CD4-positive, alpha-beta memory T cell (primary cell): Measurements from ENCODE around the gene PLA2G4B. TPM values are rescaled to one million over a fixed set of nuclear protein-coding genes. Genes with fewer than 3 reads are reported as not detected.
A peak's percentile ranks its signal among the peaks of the same experiment; 100 is the strongest.

ENCODE experiments used
- CTCF ChIA-PET: fragments of 350-600 bp; sonication (Branson Sonifier 250); formaldehyde crosslinking; loops from one replicate; lab custom pipeline; 2021; ENCODE audit warnings: inconsistent platforms; ENCODE audit not compliant: partially characterized antibody; lab: Charles Lee
- POLR2A ChIA-PET: fragments of 350-600 bp; sonication (Branson Sonifier 250); formaldehyde crosslinking; loops from one replicate; lab custom pipeline; 2021; ENCODE audit not compliant: partially characterized antibody; lab: Charles Lee
- DNase-seq, 5 donors: peaks; one replicate each; pipeline versions ENCODE4 v3.0.0 to v3.0.0-alpha.2; 2020 to 2022; ENCODE audit warnings: mixed read lengths in 1 of 5
- H3K27ac ChIP-seq: one replicate; pipeline ENCODE4 v1.7.0; 2013; ENCODE audit warnings: low read depth, low read length
- H3K27me3 ChIP-seq: 2 replicates; pipeline ENCODE4 v1.7.0; 2013; ENCODE audit warnings: mild to moderate bottlenecking, low read length, moderate library complexity; ENCODE audit not compliant: insufficient read depth
- H3K36me3 ChIP-seq: 2 replicates; pipeline ENCODE4 v1.7.0; 2013; ENCODE audit warnings: mild to moderate bottlenecking, low read length, moderate library complexity; ENCODE audit not compliant: insufficient read depth
- H3K4me1 ChIP-seq: 2 replicates; pipeline ENCODE4 v1.7.0; 2013; ENCODE audit warnings: mild to moderate bottlenecking, low read length, moderate library complexity; ENCODE audit not compliant: insufficient read depth
- H3K4me3 ChIP-seq, 2 donors: one replicate each; pipeline ENCODE4 v1.7.0; 2013; ENCODE audit warnings: low read length in 2 of 2, mild to moderate bottlenecking in 1 of 2
- H3K9me3 ChIP-seq, 2 donors: one replicate each; pipeline ENCODE4 v1.7.0; 2013; ENCODE audit warnings: low read length in 2 of 2, control low read depth in 1 of 2; ENCODE audit not compliant: control insufficient read depth in 1 of 2
- H3K27ac Mint-ChIP-seq, 7 donors: one replicate each; pipeline ENCODE4 v1.8.0; 2020 to 2021; ENCODE audit warnings: mixed read lengths in 7 of 7, mild to moderate bottlenecking in 6 of 7, inconsistent platforms in 3 of 7, moderate library complexity in 3 of 7
- H3K27me3 Mint-ChIP-seq, 2 donors: one replicate each; pipeline ENCODE4 v1.8.0; 2020 to 2021; ENCODE audit warnings: mixed read lengths in 2 of 2
- H3K36me3 Mint-ChIP-seq, 2 donors: one replicate each; pipeline ENCODE4 v1.8.0; 2020 to 2021; ENCODE audit warnings: mixed read lengths in 2 of 2, inconsistent platforms in 1 of 2, mild to moderate bottlenecking in 1 of 2
- H3K4me1 Mint-ChIP-seq, 4 donors: one replicate each; pipeline ENCODE4 v1.8.0; 2020 to 2021; ENCODE audit warnings: mixed read lengths in 4 of 4, mild to moderate bottlenecking in 1 of 4
- H3K4me3 Mint-ChIP-seq, 8 donors: one replicate each; pipeline ENCODE4 v1.8.0; 2020 to 2021; ENCODE audit warnings: mixed read lengths in 8 of 8, mild to moderate bottlenecking in 7 of 8, moderate library complexity in 6 of 8, inconsistent platforms in 3 of 8
- H3K9me3 Mint-ChIP-seq, 8 donors: one replicate each; pipeline ENCODE4 v1.8.0; 2020 to 2021; ENCODE audit warnings: mixed read lengths in 8 of 8, mild to moderate bottlenecking in 5 of 8, inconsistent platforms in 3 of 8, moderate library complexity in 1 of 8
- intact Hi-C: fragments of 100-400 bp; cut with micrococcal nuclease; formaldehyde crosslinking; loops from one replicate; pipeline ENCODE4 v1.15.1; 2023
- polyA plus RNA-seq, 2 donors: library from polyadenylated mRNA; unstranded; fragments of 300-500 nt; fragmentation: Illumina TruSeq; gene quantifications; one replicate each; pipeline ENCODE4 v1.2.3, GENCODE V29; 2021
- total RNA-seq, 2 experiments: library from RNA; stranded (reverse); gene quantifications; one replicate each; pipeline ENCODE4 v1.2.3, GENCODE V29; 2021

The PLA2G4B gene
- total and polyA plus RNA-seq, 4 experiments from 2014 or later, result 1.5 to 64.9 (median 33.7) TPM

GRCh38 chr15:41801185-41801584 is 37.5 kb upstream of the PLA2G4B start:
- H3K27ac Mint-ChIP-seq, result no peak overlapping the region

GRCh38 chr15:41801850-41802455 is 36.7 kb upstream of the PLA2G4B start:
- DNase-seq, result no peak
- Histone ChIP-seq H3K9me3 (no peaks in the 10 kb centered on the region), H3K27ac (no peak overlapping the region), H3K36me3 (peaks cover 6% of the 10 kb centered on the region), H3K4me1 (no peaks in the 10 kb centered on the region), H3K4me3 (no peak overlapping the region), H3K27me3 (no peaks in the 10 kb centered on the region)
- peaks cover 0 to 8% (median 5%) of the 10 kb centered on the region in 4 donors for H3K4me1 Mint-ChIP-seq
- peaks cover 20 to 38% of the 10 kb centered on the region in 2 donors for H3K36me3 Mint-ChIP-seq
- intact Hi-C loops, result no loop called here
- no peak overlapping the region for H3K27ac Mint-ChIP-seq
- no peaks in the 10 kb centered on the region for H3K27me3 Mint-ChIP-seq
- CTCF ChIA-PET, result interaction anchor here (0.7 to 2.9 kb wide), 4 partner anchors 9 to 199 kb away, joined by 3 to 13 read pairs (median 5); partner anchors contain the start of gene MAPKBP1
- no peak overlapping the region for H3K4me3 Mint-ChIP-seq
- peaks cover 0 to 4% (median 0%) of the 10 kb centered on the region in 8 donors for H3K9me3 Mint-ChIP-seq
- POLR2A ChIA-PET, result no interaction called here

More at GRCh38 chr15:41801185-41801584, 37.5 kb upstream of the PLA2G4B start:
- intact Hi-C loops, result no loop called here
- H3K36me3 ChIP-seq, result peaks cover 6% of the 10 kb centered on the region
- Mint-ChIP-seq H3K36me3 (peaks cover 20 to 36% of the 10 kb centered on the region in 2 donors), H3K9me3 (peaks cover 0 to 4% (median 0%) of the 10 kb centered on the region in 8 donors), H3K4me3 (no peak overlapping the region), H3K27me3 (no peaks in the 10 kb centered on the region), H3K4me1 (peaks cover 2 to 11% (median 6%) of the 10 kb centered on the region in 4 donors)
- H3K9me3 ChIP-seq, result no peaks in the 10 kb centered on the region
- ChIA-PET POLR2A (no interaction called here), CTCF (interaction anchor here (2.9 kb wide), 1 partner anchor 28 kb away, joined by 13 read pairs; the partner anchor contains the start of gene MAPKBP1)
- H3K27ac ChIP-seq, result no peak overlapping the region
- no peaks in the 10 kb centered on the region for H3K27me3 ChIP-seq
- no peaks in the 10 kb centered on the region for H3K4me1 ChIP-seq
- H3K4me3 ChIP-seq, result no peak overlapping the region
- no peak for DNase-seq

DNA sequence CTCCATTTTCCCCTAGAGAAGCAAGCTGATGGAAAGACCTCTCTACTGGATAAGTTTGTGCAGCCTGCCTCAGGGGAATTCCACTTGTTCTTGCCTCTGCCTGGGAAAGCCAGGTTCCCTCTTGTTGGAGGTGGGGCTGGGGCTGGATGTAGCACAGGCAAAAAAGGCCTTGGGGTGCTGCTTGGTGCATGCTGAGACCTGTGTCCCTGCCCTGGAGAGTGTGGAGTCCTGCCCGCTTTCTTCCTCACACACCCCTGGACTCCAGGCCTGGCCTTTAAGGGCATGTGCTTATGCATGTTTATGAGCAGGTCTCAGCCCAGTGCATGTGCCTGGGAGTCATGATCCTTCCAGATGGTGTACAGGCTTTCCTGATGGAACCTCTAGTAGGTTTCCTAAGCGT is 34.3 kb upstream of the PLA2G4B start:
- Histone ChIP-seq H3K36me3 (peaks cover 6% of the 10 kb centered on the region), H3K4me1 (no peaks in the 10 kb centered on the region), H3K4me3 (no peak overlapping the region), H3K27ac (no peak overlapping the region), H3K9me3 (no peaks in the 10 kb centered on the region), H3K27me3 (no peaks in the 10 kb centered on the region)
- no peak for DNase-seq
- H3K4me1 Mint-ChIP-seq, result peaks cover 0 to 8% (median 2%) of the 10 kb centered on the region in 4 donors
- POLR2A ChIA-PET, result no interaction called here
- peak overlapping the region in 2 of 7 donors; percentile 10 to 38 for H3K27ac Mint-ChIP-seq
- H3K36me3 Mint-ChIP-seq, result peaks cover 16 to 38% of the 10 kb centered on the region in 2 donors
- no peaks in the 10 kb centered on the region for H3K27me3 Mint-ChIP-seq
- CTCF ChIA-PET, result interaction anchor here (0.7 to 10.2 kb wide), 2 partner anchors 29 to 202 kb away, joined by 3 to 327 read pairs; partner anchors contain the start of gene MAPKBP1
- H3K9me3 Mint-ChIP-seq, result peaks cover 0 to 2% (median 0%) of the 10 kb centered on the region in 8 donors
- intact Hi-C loops, result no loop called here
- no peak overlapping the region for H3K4me3 Mint-ChIP-seq

DNA sequence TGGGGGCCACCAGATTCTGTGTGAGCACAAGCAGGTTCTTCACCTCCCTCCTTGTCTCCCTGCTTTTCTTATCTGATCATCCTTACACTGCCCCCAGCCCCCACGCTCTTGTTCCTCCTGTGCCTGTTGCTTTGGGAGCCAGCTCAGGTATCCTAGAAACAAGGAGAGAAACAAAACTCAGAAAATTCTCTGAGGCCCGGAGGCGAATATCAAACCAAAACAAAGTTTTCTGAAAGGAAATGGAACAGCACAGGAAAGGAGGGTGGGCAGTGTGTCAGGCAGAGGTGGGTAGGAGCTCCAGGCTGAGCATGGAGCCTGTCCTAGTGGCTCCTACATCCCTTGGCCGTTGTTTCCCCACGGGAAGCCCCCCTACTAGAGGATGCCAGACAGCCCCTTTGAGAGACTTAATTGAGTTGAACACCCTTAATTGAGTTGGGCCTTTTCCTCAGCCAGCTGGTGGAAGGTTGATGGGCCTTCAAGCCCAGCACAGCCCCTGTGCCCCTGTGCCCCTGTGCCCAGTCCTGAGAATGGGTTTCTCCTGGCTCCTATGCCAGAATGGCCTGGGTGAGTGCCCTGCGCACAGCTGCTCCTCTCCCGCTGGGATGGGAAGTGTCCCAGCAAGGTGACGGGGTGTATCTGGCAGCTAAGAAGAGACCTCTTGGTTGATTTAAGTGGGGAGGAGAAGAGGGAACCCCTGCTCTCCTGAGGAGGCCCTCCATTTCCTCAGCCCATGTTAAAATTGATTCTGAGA is 33.6 kb upstream of the PLA2G4B start:
- H3K9me3 Mint-ChIP-seq, result peaks cover 0 to 2% (median 0%) of the 10 kb centered on the region in 8 donors
- POLR2A ChIA-PET, result no interaction called here
- peak overlapping the region in 6 of 7 donors; percentile 2 to 87 (median 62) for H3K27ac Mint-ChIP-seq
- H3K36me3 ChIP-seq, result peaks cover under 1% of the 10 kb centered on the region
- H3K27me3 Mint-ChIP-seq, result no peaks in the 10 kb centered on the region
- no peaks in the 10 kb centered on the region for H3K27me3 ChIP-seq
- peaks cover 12 to 32% of the 10 kb centered on the region in 2 donors for H3K36me3 Mint-ChIP-seq
- H3K4me1 Mint-ChIP-seq, result peaks cover 0 to 9% (median 2%) of the 10 kb centered on the region in 4 donors
- DNase-seq, result no peak
- no peaks in the 10 kb centered on the region for H3K4me1 ChIP-seq
- CTCF ChIA-PET, result interaction anchor here (0.7 to 10.2 kb wide), 2 partner anchors 29 to 203 kb away, joined by 3 to 327 read pairs; partner anchors contain the start of gene MAPKBP1
- H3K4me3 Mint-ChIP-seq, result no peak overlapping the region
- intact Hi-C loops, result no loop called here
- H3K27ac ChIP-seq, result no peak overlapping the region
- no peak overlapping the region for H3K4me3 ChIP-seq
- H3K9me3 ChIP-seq, result no peaks in the 10 kb centered on the region

GRCh38 chr15:41805711-41806110 is 32.9 kb upstream of the PLA2G4B start:
- Mint-ChIP-seq H3K4me3 (no peak overlapping the region), H3K27ac (peak overlapping the region in 1 of 7 donors; percentile 48), H3K9me3 (peaks cover 0 to 2% (median 0%) of the 10 kb centered on the region in 8 donors), H3K36me3 (peaks cover 6 to 27% of the 10 kb centered on the region in 2 donors), H3K4me1 (peaks cover under 1 to 12% (median 3%) of the 10 kb centered on the region in 4 donors), H3K27me3 (no peaks in the 10 kb centered on the region)
- H3K36me3 ChIP-seq, result no peaks in the 10 kb centered on the region
- POLR2A ChIA-PET, result no interaction called here
- no peak overlapping the region for H3K27ac ChIP-seq
- peaks cover under 1% of the 10 kb centered on the region for H3K4me1 ChIP-seq
- DNase-seq, result no peak
- H3K27me3 ChIP-seq, result no peaks in the 10 kb centered on the region
- intact Hi-C loops, result no loop called here
- H3K4me3 ChIP-seq, result no peak overlapping the region
- CTCF ChIA-PET, result interaction anchor here (10.2 kb wide), 1 partner anchor 30 kb away, joined by 327 read pairs; the partner anchor contains the start of gene MAPKBP1
- H3K9me3 ChIP-seq, result no peaks in the 10 kb centered on the region

GRCh38 chr15:41806291-41807181 is 32.1 kb upstream of the PLA2G4B start:
- Histone ChIP-seq H3K4me1 (peaks cover 9% of the 10 kb centered on the region), H3K9me3 (no peaks in the 10 kb centered on the region), H3K4me3 (no peak overlapping the region), H3K27me3 (no peaks in the 10 kb centered on the region), H3K27ac (no peak overlapping the region), H3K36me3 (no peaks in the 10 kb centered on the region)
- Mint-ChIP-seq H3K4me3 (no peak overlapping the region), H3K36me3 (peaks cover 0 to 25% of the 10 kb centered on the region in 2 donors), H3K9me3 (peaks cover 0 to 2% (median 0%) of the 10 kb centered on the region in 8 donors), H3K27ac (peak overlapping the region in 3 of 7 donors; percentile 19 to 54 (median 29)), H3K4me1 (peaks cover 9 to 20% (median 10%) of the 10 kb centered on the region in 4 donors), H3K27me3 (no peaks in the 10 kb centered on the region)
- CTCF ChIA-PET, result interaction anchor here (2.1 to 10.2 kb wide), 2 partner anchors 31 to 98 kb away, joined by 5 to 327 read pairs; partner anchors contain the start of gene MAPKBP1
- intact Hi-C loops, result no loop called here
- POLR2A ChIA-PET, result no interaction called here
- DNase-seq, result no peak
